Lung (tissue), 12 donors: ENCODE data around the gene FRMPD4. TPM values are rescaled to one million over a fixed set of nuclear protein-coding genes. Genes with fewer than 3 reads are reported as not detected.

Experiments used
- ATAC-seq: fragments of 200-7000 bp; cut with Tn5 transposase; one replicate; pipeline ENCODE4 v1.9.1; 2020; ENCODE audit warnings: moderate number of reproducible peaks; ENCODE audit not compliant: insufficient read depth, low FRiP score
- DNase-seq, 3 donors: peaks; one replicate each; pipeline ENCODE4 v3.0.0-alpha.2; 2013 to 2017
- H3K27ac ChIP-seq, 2 donors: one replicate each; pipeline ENCODE4 v1.5.1; 2013; ENCODE audit warnings: mild to moderate bottlenecking in 2 of 2, moderate library complexity in 2 of 2, control low read depth in 1 of 2, inconsistent platforms in 1 of 2, low read depth in 1 of 2, low read length in 1 of 2
- H3K27me3 ChIP-seq, 3 donors: one replicate each; pipeline ENCODE4 v1.5.1; 2013; ENCODE audit warnings: low read length in 2 of 3; ENCODE audit not compliant: control insufficient read depth in 3 of 3, insufficient read depth in 3 of 3
- H3K36me3 ChIP-seq, 4 donors: one replicate each; pipeline ENCODE4 v1.5.1; 2013; ENCODE audit warnings: low read length in 4 of 4, mild to moderate bottlenecking in 1 of 4, moderate library complexity in 1 of 4; ENCODE audit not compliant: control insufficient read depth in 4 of 4, insufficient read depth in 4 of 4
- H3K4me1 ChIP-seq, 5 donors: one replicate each; pipeline ENCODE4 v1.5.1; 2013; ENCODE audit warnings: low read length in 5 of 5, mild to moderate bottlenecking in 2 of 5, moderate library complexity in 1 of 5; ENCODE audit not compliant: control insufficient read depth in 5 of 5, insufficient read depth in 5 of 5
- H3K4me3 ChIP-seq: one replicate; pipeline ENCODE4 v1.5.1; 2013; ENCODE audit warnings: mild to moderate bottlenecking, control low read depth, moderate library complexity
- H3K9ac ChIP-seq, 2 donors: one replicate each; pipeline ENCODE4 v1.5.1; 2013; ENCODE audit warnings: low read length in 2 of 2, control low read depth in 1 of 2; ENCODE audit not compliant: insufficient read depth in 1 of 2
- H3K9me3 ChIP-seq, 4 donors: one replicate each; pipeline ENCODE4 v1.5.1; 2013; ENCODE audit warnings: low read length in 3 of 4, mild to moderate bottlenecking in 1 of 4, moderate library complexity in 1 of 4; ENCODE audit not compliant: control insufficient read depth in 4 of 4, insufficient read depth in 3 of 4
- CTCF ChIP-seq: IDR thresholded peaks from 2 replicates; pipeline ENCODE4 v1.5.1; 2012; ENCODE audit warnings: mild to moderate bottlenecking; ENCODE audit errors: control extremely low read depth, extremely low read depth
- WGBS, 2 donors: extraction: QIAGEN DNeasy Blood & Tissue Kit; methylation state at CpG; one replicate each; pipeline ENCODE4 v1.1.7; 2013; 5-methylcytosine and 5-hydroxymethylcytosine counted together
- polyA plus RNA-seq, 2 donors: library from polyadenylated mRNA; stranded (reverse); fragments of 200-250 nt; gene quantifications; one replicate each; pipeline ENCODE4 v1.2.1, GENCODE V29; 2013
- total RNA-seq, 2 donors: library from RNA; depleted of rRNA in 1 of 2; stranded (reverse); fragments of >200 nt in 1 of 2; gene quantifications; one replicate each; pipeline ENCODE4 v1.2.1, GENCODE V29; 2014 to 2021
- donor health status: control.
- donor health status: control.
- donor health status: Bipolar disorder and iron deficiency.
- donor health status: healthy.
- donor health status: DM: yes; HTN: yes; CAD: no.

Gene FRMPD4
- total and polyA plus RNA-seq, 4 donors = 0.01 to 0.43 (median 0.03) TPM

- no peak for ATAC-seq
- H3K27me3 ChIP-seq = peaks cover 0 to 20% (median 19%) of the 10 kb centered on the region in 3 donors
- H3K9me3 ChIP-seq = no peaks in the 10 kb centered on the region
- H3K9ac ChIP-seq = no peak overlapping the region
- H3K36me3 ChIP-seq = no peaks in the 10 kb centered on the region
- H3K4me3 ChIP-seq = no peak overlapping the region
- no peak for DNase-seq
- TF ChIP-seq CTCF = no peak
- no peaks in the 10 kb centered on the region for H3K4me1 ChIP-seq
- no peak overlapping the region for H3K27ac ChIP-seq
- 46 to 71% methylated on average over 2 of the region's 2 CpGs for WGBS, 2 donors
Measured at GRCh38 chrX:12488771-12489170, 350.5 kb downstream of the FRMPD4 start.

GRCh38 chrX:12489341-12489740 lies 351.1 kb downstream of the FRMPD4 start:
- Histone ChIP-seq H3K9ac (no peak overlapping the region), H3K27me3 (peaks cover 0 to 20% (median 17%) of the 10 kb centered on the region in 3 donors), H3K36me3 (no peaks in the 10 kb centered on the region), H3K4me3 (no peak overlapping the region), H3K4me1 (no peaks in the 10 kb centered on the region), H3K27ac (no peak overlapping the region), H3K9me3 (no peaks in the 10 kb centered on the region)
- no peak for ATAC-seq
- DNase-seq = no peak
- no peak for TF ChIP-seq CTCF
- WGBS, 2 donors = 74 to 90% methylated on average over 3 of the region's 3 CpGs

GRCh38 chrX:12494400-12495138 lies 356.3 kb downstream of the FRMPD4 start:
- Histone ChIP-seq H3K36me3 (no peaks in the 10 kb centered on the region), H3K4me3 (no peak overlapping the region), H3K27me3 (peaks cover 4 to 21% (median 10%) of the 10 kb centered on the region in 3 donors), H3K27ac (peak overlapping the region in 1 of 2 donors; percentile 50), H3K9ac (no peak overlapping the region), H3K4me1 (no peaks in the 10 kb centered on the region), H3K9me3 (no peaks in the 10 kb centered on the region)
- DNase-seq (no peak), ATAC-seq (no peak)
- TF ChIP-seq CTCF = no peak
- 72 to 87% methylated on average over 11 of the region's 11 CpGs for WGBS, 2 donors
